ENCODE data around the gene GNAL.
"Not testable (repeated sequence)": the region's sequence is repeated elsewhere in the genome, so short reads cannot be mapped to it uniquely, and the experiment has no call there.

Gene GNAL

DNA sequence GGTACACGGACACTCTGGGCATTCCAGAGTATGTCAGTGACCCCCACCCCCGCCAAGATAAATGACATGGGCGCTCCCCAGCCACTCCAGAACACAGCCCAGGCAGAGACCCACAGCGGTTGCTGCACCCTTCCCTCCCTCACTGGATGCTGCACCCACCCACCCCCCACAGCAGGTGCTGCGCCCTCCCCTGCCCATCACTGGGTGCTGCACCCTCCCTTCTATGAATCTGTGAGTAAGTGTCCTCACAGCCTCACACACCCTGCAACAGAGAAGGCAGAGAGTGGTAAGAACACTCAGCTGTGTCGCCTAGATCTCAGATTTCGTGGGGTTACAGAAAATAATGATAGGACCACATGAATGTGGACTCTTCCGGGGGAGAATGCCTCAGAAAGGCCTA is 185.6 kb downstream of the GNAL start:
- no peak for DNase-seq (ENCODE audit: low read depth)

DNA sequence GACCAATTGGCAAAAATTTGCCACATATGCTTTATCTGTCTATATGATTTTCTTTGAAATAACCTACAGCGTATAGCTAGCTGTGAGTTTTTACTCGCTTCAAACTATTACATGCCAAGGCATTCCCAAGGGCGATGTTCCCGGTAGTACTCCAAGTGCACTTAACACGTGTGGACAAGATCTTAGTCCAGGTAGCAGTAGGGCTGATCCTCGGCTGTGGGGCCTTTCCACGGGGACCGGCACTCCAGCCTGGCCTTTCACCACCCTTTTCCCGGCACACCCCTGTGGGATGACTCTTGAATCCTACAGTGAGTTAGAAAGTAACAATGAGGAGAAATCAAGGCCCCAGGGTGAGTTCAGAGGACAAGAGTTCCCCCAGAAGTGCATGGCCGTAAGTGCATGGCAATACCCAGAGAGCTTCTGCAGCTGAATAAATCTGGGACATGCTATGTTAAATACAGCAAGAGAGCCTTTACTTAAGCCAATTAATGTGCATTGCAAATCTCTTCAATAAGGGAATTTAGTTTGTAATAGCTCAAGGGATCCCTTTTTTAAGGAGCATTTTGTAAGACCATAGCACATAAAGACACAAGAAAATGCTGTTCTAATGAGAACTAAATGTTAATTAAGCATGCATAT is 188.6 kb downstream of the GNAL start:
- DNase-seq (ENCODE audit: low read depth) = no peak

DNA sequence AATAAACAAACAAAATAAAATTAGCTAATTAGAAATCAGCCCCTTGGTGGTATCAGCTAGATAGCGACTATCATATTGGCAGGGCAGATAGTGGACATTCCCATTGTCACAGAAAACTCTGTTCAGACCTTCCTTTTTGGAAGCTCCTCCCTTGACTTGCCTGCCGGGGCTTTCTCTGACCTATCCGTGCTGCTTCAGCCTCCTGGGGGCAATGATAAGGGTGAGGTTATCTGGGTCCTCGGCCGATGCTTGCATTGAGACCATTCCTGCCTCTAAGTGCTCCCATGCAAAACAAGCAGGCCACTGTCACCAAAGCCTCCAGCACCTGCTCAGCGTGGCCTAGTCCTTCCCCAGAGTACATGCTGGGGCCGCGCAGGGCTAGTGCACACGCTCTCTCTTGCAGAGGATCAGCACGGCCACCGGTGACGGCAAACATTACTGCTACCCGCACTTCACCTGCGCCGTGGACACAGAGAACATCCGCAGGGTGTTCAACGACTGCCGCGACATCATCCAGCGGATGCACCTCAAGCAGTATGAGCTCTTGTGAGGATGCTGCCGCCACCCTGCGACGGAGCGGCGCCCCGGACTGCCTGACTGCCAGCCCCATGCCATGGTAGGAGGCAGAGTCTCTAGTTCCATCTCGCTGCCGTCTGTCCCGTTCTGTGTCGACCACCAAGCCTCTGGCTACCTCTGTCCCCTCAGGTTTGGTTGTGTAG is 191.7 kb downstream of the GNAL start:
- DNase-seq (ENCODE audit: low read depth) = no peak

GRCh38 chr18:11882636-11883035 is 193.6 kb downstream of the GNAL start:
- no peak for DNase-seq (ENCODE audit: low read depth)

DNA sequence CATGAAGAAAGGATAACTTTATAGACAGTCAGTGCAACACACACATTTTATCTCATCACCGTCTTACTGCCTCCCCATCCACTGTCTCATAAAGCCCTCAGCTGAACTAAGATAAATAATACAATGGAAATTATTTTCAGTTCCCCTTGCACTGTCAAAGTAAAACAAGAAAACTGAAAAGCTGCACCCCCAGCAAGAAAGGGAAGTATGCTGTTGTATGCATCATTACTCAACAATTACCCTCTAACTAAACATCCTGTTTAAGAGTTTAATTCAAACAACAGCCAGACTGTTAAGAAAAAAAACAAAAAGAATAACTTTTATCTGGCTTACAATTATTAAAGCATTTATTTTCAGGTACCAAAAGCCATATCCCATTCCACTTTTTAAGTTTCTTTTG is 194.1 kb downstream of the GNAL start:
- DNase-seq (ENCODE audit: low read depth) = no peak

DNA sequence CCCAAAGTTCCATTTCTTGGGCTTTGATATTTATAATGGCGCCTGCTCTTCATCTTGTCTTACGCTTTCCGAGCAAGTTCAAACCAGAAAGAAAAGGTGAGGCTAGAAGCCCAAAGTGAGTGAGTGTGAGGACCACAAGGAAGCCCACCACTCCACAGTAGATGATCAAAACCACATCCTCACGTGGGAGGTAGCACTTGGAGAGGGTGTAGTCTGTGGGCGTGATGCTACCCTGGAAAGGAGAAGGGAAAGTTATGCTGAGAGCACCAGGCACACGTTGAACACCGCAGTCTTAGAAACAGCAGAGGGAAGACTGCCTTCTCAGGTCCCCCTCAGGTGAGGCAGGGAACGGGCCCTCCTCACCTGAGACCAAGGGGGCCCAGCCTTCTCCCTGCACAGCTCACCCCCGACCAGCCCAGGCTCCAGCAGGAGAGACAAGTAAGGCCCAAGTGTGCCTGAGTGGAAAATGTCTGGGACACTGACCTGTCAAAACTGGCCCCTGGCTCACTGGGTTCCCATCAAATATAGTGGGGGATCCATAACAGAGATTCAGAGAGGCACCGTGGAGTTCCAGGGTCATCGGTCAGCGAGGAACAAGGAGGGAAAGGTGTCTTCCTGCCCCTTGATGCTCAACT is 195.4 kb downstream of the GNAL start:
- no peak for DNase-seq (ENCODE audit: low read depth)

GRCh38 chr18:11885278-11885947 is 196.3 kb downstream of the GNAL start:
- DNase-seq (ENCODE audit: low read depth) = no peak

GRCh38 chr18:11886577-11887110 is 197.6 kb downstream of the GNAL start:
- no peak for DNase-seq (ENCODE audit: low read depth)

DNA sequence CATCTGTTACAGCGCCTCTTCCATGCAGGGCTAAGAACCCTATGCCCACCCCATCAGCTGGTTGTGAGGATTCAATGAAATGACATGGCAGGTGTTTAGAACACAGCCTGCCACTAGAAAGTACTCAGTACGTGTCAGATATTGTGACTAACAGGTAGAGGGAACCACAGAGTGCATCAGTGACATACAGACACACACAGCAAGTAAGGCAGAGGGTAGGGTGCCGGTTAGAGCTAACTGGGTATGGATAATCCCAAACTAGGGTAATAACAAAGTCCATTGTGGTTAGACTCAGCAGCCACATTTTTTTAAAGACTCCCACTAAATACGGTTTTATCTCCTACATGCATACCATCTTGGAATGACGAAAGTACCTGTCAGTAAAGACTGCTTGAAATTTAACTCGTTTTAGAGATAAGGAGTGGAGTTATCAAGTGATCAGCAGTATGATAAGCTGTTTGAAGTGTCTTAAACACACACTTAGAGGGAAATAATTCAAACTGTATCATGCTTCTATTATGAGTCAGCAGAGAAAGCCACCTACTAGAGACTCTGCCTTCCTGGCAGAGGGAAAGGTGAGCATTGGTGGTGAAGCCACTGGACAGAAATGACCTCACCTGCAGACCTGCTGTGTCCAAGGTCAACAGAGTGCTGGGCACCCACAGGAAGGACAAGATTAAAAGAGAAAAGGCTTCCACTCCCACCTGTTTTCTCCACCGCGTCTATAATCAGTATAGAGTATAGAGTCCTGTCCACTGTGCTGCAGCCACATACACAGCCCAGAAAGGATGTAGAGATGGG is 198.5 kb downstream of the GNAL start:
- DNase-seq (ENCODE audit: low read depth) = no peak

GRCh38 chr18:11888726-11889125 is 199.7 kb downstream of the GNAL start:
- DNase-seq (ENCODE audit: low read depth) = no peak

DNA sequence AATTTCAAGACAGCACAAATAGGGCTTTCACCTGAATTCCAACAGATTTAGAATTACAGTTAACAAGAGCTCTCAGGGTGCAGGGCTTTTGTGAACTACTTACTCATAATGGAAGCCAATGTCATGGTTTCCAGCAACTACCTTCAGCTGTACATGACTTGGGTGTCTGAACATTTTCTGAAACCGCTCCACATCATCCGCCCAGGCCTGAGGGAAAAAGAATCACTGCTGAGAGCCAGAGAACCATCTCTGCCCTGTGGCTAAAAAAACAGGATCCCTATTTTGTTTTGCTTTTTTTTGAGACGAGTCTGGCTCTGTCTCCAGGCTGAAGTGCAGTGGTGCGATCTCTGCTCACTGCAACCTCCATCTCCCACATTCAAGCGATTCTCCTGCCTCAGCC is 200.2 kb downstream of the GNAL start:
- no peak for DNase-seq (ENCODE audit: low read depth)

GRCh38 chr18:11891737-11892136 is 202.7 kb downstream of the GNAL start:
- no peak for DNase-seq (ENCODE audit: low read depth)

DNA sequence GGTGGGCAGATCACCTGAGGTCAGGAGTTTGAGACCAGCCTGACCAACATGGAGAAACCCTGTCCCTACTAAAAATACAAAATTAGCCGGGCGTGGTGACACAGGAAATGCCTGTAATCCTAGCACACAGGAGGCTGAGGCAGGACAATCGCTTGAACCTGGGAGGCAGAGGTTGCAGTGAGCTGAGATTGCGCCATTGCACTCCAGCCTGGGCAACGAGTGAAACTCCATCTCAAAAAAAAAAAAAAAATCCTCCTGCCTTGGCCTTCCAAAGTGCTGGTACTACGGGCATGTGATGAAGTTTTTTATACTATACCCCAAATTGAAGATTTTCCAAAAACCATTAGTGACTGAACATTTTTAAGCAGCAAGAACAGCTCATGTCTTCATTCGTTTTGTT is 203.4 kb downstream of the GNAL start:
- DNase-seq (ENCODE audit: low read depth) = not testable (repeated sequence)

- no peak for DNase-seq (ENCODE audit: low read depth)
Measured at GRCh38 chr18:11897781-11898180, 208.7 kb downstream of the GNAL start.

- no peak for DNase-seq (ENCODE audit: low read depth)
Measured at GRCh38 chr18:11899063-11899462, 210.0 kb downstream of the GNAL start.

DNA sequence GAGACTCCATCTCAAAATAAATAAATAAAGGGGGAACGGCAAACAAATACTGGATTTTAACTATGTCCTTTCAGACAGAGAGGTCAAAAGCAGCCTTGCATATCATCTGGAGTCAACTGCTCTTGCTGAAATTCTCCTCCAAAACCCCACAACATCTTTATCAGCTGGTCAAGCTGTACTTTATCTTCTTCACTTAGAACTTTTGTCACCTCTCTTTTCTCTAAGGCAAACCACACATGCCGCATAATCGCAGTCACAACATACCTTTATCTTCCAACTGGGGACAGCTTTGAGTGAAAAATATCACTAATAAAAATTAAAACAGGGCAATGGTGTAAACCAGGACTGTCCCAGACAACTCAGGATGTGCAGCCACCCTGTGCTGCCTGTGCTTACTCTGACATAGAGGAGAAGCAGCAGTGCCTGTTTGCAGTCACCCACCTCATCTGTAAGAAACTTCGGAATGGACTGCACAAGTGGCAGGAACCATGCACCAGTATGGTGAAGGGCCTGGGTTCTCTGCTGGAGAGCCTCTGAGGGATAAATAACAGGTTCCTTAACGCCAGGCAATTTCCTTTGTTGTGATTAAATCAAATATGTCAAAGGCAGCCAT is 212.9 kb downstream of the GNAL start:
- DNase-seq (ENCODE audit: low read depth) = no peak

DNA sequence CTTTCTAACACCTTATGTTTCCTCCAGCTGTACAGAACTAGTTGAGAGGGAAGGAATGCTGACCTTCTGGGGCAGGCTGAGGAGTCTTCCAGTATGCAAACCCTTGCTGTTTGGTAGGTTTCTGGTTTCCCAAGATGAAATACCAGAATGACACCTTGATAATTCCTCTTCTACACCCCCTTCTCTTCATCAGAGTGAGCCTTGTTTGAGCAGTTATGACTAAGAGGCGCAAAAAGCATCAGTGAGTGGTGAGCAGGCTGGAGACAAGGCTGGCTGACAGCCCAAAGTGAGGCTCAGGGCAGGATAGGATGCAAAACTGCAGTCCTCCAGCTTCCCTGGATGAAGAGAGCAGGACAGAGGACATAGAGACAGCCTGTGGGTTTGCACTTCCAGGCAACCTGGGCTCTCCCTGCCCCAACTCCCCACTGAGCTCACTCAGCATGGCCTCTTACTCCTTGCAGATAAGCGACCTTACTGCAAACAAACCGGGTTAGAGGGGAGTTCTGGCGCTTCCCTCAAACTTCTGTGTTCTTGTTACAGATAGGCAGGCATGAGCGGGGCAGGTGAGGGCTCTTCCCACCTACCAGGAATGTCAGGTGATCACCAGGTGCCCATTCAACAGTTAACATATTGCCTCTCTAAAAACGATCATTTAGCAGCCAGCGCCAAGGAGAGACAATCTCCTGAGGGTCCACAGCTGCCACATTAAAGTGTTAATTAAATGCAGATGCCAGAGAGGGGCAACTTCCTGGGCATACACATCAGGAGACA is 213.6 kb downstream of the GNAL start:
- DNase-seq (ENCODE audit: low read depth) = no peak

DNA sequence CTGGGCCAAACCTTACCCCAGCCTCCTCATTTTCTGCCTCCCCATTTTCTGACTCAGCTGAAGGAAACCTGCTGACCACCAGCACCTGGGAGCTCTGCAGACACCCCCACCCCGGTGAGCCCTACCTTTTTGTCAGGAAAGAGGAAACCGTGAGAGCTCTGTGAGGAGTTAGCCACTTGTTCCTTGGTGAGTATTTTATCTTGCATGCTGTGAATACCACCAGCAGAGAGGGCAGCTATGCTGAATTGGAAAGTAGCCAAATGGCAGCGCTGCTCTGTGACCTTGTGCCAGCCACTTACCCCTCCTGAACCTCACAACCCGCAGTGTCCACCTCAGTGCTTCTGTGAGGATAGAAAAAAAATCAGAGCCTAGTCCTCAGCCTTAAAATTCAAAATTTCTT is 216.5 kb downstream of the GNAL start:
- DNase-seq (ENCODE audit: low read depth) = no peak

DNA sequence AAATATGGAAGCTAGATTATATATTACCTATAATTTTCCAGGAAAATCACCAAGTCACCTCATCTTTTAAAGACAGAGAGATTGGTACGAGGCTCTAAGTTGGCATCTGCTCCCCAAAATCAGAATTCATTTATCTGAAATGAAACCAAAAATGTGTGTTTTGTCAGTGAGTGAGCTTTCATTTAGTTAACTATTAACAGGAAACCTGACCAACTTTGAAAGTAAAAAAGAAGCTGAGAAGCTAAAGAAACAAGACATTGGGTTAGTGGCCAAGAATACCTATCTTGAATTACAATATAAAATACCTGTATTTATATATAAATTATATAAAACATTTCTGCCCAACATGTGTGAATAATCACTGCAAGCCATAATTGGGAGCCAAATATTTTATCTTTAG is 217.1 kb downstream of the GNAL start:
- DNase-seq (ENCODE audit: low read depth) = no peak

Data from stimulated activated CD4-positive, alpha-beta T cell treated with anti-CD3 and anti-CD28 coated beads, Interleukin-2, amount 100 ng/mL, for 4 hours (primary cell).